Urinary bladder (tissue), 4 donors: ENCODE data around the gene TMEM270. TPM values are rescaled to one million over a fixed set of nuclear protein-coding genes. Genes with fewer than 3 reads are reported as not detected.
"Not testable (repeated sequence)": the region's sequence is repeated elsewhere in the genome, so short reads cannot be mapped to it uniquely, and the experiment has no call there.

Experiments
- DNase-seq: peaks from one replicate; pipeline ENCODE4 v3.0.0-alpha.2; 2015; ENCODE audit errors: extremely low spot score
- H3K27ac ChIP-seq: one replicate; pipeline ENCODE4 v1.5.1; 2013; ENCODE audit warnings: low read depth, mild to moderate bottlenecking, moderate library complexity
- H3K36me3 ChIP-seq: one replicate; pipeline ENCODE4 v1.6.1; 2013; ENCODE audit warnings: mild to moderate bottlenecking, moderate library complexity; ENCODE audit not compliant: insufficient read depth
- H3K4me1 ChIP-seq: one replicate; pipeline ENCODE4 v1.6.1; 2013; ENCODE audit warnings: mild to moderate bottlenecking, moderate library complexity; ENCODE audit not compliant: insufficient read depth
- H3K4me3 ChIP-seq: one replicate; pipeline ENCODE4 v1.5.1; 2013; ENCODE audit warnings: low read depth, low read length
- WGBS: extraction: QIAGEN DNeasy Blood & Tissue Kit; methylation state at CpG from one replicate; pipeline ENCODE4 v1.1.7; 2013; 5-methylcytosine and 5-hydroxymethylcytosine counted together
- polyA plus RNA-seq: library from polyadenylated mRNA; stranded (reverse); fragments of 200-250 nt; gene quantifications from one replicate; pipeline ENCODE4 v1.2.3, GENCODE V29; 2013
- total RNA-seq: library from RNA; depleted of rRNA; stranded (reverse); fragments of >200 nt; gene quantifications from one replicate; pipeline ENCODE4 v1.2.3, GENCODE V29; 2014
- donor health status: healthy with polysubstance abuse.
- donor health status: healthy.

The TMEM270 gene
- total and polyA plus RNA-seq, 2 donors = 0.09 TPM; not detected in 1

DNA sequence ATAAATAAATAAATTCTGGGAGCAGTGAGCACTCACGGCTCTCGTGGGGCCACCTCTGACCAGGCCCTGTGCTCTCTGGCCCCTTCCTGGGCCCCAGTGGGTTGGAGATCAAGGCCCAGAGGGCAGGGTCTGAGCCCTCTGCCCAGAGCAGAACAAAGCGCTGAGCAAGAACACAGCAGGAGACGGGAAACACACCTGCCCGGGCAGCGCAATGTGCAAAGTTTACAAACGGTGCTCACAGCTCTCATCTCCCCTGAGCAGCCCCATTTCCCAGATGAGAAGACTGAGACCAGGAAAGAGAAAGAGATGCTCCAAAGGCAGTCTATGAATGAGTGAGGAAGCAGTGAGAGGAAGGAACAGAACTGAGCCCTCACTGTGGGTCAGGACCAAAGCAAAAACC, 21.7 kb upstream of the TMEM270 start:
- WGBS = 87% methylated on average over 7 of the region's 7 CpGs
- no peak overlapping the region for H3K27ac ChIP-seq

DNA sequence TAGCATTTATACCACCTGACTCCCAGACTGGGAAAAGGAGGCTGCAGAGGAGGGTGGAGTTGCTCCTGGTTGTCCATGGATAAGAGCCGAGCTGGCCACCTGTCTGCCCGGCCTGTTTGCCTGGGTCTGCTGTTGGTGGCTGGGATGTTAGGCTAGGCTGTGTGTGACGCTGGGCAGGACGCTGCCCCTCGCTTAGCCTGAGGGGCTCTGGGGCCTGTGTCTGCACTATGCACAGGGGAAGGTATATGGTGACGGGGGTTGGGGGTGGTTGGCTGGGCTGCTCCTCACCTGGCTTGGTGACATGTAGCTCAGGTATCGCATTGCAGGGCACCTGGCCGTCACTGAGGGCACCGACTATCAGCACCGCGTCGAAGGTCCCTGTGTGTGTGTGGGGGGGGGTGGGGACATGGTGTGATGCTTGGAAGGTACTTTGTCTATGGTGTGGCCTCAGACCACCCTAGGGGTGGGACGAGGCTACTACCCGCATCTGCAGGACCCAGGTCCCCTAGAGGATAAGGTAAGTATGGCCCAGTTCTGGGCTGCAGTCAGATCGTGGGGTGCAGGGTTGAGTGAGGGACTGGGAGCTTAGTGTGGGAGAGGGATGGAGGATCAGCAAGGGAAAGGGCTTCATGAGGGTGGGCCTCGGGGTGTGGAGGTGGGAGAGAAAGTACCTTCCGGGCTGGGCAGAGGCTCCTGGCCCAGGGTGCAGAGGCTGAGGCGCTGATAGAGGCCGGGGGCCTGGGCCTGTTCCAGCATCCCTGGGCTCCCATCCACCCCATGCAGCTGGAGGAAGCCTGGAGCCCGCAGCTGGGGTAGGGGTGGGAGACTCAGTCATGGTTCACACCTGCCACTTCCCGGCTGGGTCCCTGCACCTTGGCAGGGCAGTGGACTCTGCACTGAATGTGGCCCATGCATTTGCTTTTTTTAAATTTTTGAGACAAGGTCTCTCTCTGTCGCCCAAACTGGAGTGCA, 20.9 kb upstream of the TMEM270 start:
- DNase-seq = no peak
- Histone ChIP-seq H3K36me3 (no peaks in the 10 kb centered on the region), H3K4me1 (no peaks in the 10 kb centered on the region), H3K4me3 (no peak overlapping the region), H3K27ac (no peak overlapping the region)
- WGBS = 89% methylated on average over 22 of the region's 22 CpGs

More for the DNA sequence above, 21.7 kb upstream of the TMEM270 start:
- Histone ChIP-seq H3K4me3 (no peak overlapping the region), H3K4me1 (no peaks in the 10 kb centered on the region), H3K36me3 (no peaks in the 10 kb centered on the region)
- DNase-seq = no peak

DNA sequence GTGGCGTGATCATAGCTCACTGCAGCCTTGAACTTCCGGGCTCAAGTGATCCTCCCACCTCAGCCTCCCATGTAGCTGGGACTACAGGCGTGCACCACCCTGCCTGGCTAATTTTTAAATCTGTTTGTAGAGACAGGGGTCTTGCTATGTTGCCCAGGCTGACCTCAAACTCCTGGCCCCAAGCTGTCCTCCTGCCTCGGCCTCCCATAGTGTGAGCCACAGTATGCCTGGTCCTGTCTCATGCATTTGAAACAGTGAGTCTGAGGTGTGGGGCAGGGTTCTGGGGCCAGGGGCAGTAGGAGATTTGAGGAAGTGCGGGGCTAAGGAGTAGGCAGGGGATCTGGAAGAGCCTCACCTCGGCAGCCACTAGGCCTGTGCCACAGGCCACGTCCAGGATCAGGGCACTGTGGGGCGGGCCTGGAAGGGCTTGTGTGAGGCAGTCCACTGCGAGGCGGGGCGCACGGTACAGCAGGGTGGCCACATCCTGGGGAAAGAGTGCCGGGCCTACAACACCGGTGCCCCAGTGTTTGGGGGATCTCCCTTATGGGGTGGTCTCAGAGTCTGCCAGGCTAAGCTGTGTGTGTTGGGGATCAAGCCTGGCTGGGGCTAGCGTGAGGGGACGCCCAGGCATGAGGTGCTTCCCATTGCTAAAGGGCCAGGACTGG, 20.1 kb upstream of the TMEM270 start:
- no peaks in the 10 kb centered on the region for H3K4me1 ChIP-seq
- H3K27ac ChIP-seq = no peak overlapping the region
- H3K36me3 ChIP-seq = no peaks in the 10 kb centered on the region
- WGBS = 95% methylated on average over 16 of the region's 16 CpGs
- H3K4me3 ChIP-seq = no peak overlapping the region
- DNase-seq = no peak

DNA sequence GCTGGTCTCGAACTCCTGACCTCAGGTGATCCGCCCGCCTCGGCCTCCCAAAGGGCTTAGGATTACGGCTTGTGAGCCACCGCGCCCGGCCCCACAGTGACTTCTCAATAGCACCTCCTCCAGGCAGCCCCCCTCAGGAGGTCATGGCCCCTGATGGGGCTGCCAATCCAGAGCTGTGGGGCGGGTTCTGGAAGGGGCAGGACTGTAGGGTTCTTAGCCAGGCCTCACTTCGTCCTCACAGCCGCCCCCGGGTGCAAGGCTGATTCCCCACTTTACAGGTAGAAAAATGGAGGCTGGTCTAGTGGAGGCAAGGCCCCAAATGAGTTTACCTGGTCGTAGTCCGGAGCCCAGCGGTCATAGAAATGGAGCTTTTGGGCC, 19.3 kb upstream of the TMEM270 start:
- WGBS = 47% methylated on average over 15 of the region's 15 CpGs
- Histone ChIP-seq H3K4me1 (no peaks in the 10 kb centered on the region), H3K4me3 (peak overlapping the region; percentile 59), H3K27ac (no peak overlapping the region), H3K36me3 (no peaks in the 10 kb centered on the region)
- DNase-seq = no peak

DNA sequence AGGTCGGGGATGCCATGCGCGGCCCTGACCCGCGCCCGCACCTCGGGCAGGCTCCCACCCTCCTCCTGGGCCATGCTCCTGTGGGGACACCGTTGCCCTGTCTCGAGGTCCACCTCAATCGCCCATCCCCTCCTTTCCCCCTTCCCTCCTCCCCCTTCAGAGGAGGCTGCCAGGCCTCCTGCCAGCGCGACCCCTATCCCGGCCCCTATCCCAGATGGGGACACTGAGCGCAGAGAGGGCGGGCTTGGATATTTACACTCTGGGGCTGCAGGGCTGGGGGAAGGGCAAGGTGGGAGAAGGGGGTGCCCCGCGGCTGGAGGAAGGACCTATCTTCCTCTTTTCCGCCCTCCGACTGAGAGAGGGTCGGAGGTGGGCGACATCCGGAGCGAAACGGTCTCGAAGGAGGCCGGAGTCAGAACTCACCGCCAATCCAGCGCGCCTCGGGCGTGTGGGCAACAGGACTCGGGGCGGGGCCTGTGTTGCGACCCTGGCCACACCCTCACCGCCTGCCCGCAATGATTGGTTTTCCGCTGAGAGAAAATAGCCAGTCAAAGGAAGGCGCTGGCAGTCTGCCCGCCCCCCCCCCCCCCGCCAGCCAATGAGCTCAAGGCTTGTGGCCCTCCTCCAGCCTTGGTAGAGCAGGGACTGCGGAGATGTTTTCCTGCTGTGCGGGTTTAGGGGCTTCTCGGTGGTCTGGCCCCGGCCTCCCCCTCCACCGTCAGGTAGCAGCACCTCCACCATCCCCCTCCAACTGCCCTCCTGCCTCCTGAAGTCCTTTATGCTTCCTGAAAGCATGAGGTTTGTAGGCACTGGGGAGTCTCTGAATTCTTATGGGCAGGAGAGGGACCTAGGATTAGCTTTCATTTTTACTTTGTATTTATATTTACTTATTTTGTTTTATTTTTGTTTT, 18.6 kb upstream of the TMEM270 start, which contains the start of gene METTL27:
Gene METTL27 (minus strand): TSS at position 450 of the 910 bp plus-strand sequence. CDS start 376 bp downstream, at position 74.
- WGBS = 3% methylated on average over 44 of the region's 45 CpGs
- Histone ChIP-seq H3K4me3 (peak within 1 kb of the TSS; percentile 59), H3K36me3 (no peaks in the 10 kb centered on the region), H3K27ac (peak within 1 kb of the TSS; percentile 66), H3K4me1 (no peaks in the 10 kb centered on the region)
- DNase-seq = peak; percentile 87

DNA sequence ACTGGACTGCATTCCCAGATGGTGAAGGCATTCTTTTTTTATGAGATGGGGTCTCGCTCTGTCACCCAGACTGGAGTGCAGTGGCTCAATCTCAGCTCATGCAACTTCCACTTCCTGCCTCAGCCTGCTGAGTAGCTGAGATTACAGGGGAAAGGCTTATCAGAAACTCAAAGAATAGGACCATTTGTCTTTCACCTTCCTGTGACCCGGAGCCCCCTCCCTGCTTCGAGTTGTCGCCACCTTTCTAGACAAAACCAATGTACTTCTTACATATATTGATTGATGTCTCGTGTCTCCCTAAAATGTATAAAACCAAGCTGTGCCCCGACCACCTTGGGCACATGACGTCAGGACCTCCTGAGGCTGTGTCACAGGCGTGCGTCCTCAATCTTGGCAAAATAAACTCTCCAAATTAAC, 16.8 kb upstream of the TMEM270 start:
- 35% methylated on average over 9 of the region's 9 CpGs for WGBS
- Histone ChIP-seq H3K27ac (no peak overlapping the region), H3K36me3 (no peaks in the 10 kb centered on the region), H3K4me3 (no peak overlapping the region), H3K4me1 (no peaks in the 10 kb centered on the region)
- DNase-seq = no peak

DNA sequence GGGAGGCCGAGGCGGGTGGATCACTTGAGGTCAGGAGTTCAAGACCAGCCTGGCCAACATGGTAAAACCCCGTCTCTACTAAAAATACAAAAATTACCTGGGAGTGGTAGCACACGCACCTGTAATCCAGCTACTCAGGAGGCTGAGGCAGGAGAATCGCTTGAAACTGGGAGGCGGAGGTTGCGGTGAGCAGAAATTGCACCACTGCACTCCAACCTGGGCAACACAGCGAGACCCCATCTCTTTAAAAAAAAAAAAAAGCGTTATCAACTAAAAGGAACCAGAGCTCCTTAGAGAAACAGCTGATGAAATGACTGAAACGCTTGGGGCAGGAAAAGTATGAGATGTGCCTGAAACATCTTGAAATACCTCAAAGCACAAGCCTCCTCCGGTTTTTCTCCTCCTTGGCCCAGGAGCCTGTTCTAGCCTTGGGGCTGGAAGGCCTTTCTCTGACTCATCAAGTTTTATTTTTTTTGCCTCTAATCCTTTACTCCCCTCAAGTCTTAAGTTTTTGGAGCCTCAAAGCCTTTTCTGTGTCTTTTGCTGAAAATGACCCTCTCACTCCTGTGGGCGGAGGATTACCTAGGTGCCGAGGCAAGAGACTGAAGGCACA, 16.0 kb upstream of the TMEM270 start:
- no peak overlapping the region for H3K27ac ChIP-seq
- H3K4me3 ChIP-seq = no peak overlapping the region
- 79% methylated on average over 13 of the region's 13 CpGs for WGBS
- DNase-seq = no peak
- H3K36me3 ChIP-seq = no peaks in the 10 kb centered on the region
- no peaks in the 10 kb centered on the region for H3K4me1 ChIP-seq

DNA sequence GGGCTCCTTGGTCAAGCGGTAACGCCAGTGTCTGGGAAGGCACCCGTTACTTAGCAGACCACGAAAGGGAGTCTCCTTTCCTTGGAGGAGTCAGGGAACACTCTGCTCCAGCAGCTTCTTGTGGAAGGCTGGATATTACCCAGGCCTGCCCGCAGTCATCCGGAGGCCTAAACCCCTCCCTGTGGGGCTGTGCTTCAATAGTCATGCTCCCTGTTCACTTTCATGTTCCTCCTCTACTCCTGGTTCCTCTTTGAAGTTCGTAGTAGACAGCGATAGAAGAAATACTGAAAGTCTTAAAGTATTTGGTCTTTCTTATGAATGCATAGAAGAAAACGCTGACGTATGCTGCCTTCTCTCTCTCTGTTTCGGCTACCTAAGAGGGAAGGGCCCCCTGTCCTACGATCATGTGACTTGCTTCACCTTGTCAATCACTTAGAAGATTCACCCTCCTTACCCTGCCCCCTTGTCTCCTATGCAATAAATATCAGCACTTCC, 15.2 kb upstream of the TMEM270 start:
- WGBS = 65% methylated on average over 12 of the region's 12 CpGs
- H3K36me3 ChIP-seq, H3K4me1 ChIP-seq, H3K27ac ChIP-seq, DNase-seq, H3K4me3 ChIP-seq: not testable (repeated sequence)

DNA sequence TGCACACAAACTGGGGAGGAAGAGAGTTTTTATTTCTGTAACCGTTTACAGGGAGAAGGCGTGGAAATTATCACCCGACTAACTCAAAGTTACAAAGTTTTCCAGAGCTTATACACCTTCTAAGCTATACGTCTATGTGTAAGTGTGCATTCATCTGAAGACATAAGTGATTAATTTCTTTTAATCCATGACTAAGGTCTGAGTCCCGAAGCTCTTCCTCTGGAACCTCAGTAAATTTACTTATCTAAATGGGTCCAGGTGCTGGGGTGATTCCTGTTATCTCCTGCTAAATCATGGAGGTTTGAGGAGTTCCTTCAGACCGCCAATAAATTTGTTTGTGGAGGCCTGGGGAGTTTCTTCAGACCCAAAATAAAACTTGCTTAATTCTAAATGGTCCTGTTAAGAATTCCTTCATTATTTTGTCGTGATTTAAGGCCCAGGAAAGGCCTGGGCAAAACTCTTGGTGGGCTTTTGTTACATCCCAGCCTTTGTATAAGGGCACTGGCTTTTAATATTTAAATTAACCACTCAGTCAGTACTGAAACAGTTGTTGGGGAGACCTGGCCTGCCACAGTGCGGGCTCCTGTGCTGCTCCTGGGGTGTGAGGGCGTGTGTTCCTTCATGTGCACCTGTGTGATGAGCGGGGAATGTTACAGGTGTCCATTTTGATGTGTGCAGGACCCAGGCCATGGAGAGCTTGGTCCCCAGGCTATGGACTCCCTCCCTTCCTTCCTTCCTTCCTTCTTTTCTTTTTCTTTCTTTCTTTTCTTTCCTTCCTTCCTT, 12.8 kb upstream of the TMEM270 start:
- H3K36me3 ChIP-seq = no peaks in the 10 kb centered on the region
- H3K27ac ChIP-seq = no peak overlapping the region
- 92% methylated on average over 10 of the region's 10 CpGs for WGBS
- H3K4me3 ChIP-seq = no peak overlapping the region
- no peaks in the 10 kb centered on the region for H3K4me1 ChIP-seq
- no peak for DNase-seq

DNA sequence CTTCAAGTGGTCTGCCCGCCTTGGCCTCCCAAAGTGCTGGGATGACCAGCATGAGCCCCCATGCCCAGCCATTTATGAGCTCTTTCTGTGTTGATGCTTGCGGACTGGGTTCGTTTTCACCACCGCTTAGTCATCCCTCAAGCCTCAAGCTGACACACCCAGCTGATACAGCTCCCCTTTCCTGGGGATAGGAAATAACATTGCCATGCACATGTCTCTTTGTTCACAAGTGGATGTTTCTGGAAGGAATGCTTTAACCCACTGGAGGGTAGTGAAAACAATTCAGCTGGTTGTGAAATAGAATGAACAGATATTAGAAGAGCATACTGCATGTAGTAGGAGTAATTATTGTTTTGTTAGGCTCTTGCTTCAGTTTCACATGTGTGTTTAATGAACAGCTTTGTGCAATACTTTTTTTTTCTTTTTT, 10.2 kb upstream of the TMEM270 start:
- 49% methylated on average over 4 of the region's 4 CpGs for WGBS
- H3K36me3 ChIP-seq = no peaks in the 10 kb centered on the region
- no peak for DNase-seq

DNA sequence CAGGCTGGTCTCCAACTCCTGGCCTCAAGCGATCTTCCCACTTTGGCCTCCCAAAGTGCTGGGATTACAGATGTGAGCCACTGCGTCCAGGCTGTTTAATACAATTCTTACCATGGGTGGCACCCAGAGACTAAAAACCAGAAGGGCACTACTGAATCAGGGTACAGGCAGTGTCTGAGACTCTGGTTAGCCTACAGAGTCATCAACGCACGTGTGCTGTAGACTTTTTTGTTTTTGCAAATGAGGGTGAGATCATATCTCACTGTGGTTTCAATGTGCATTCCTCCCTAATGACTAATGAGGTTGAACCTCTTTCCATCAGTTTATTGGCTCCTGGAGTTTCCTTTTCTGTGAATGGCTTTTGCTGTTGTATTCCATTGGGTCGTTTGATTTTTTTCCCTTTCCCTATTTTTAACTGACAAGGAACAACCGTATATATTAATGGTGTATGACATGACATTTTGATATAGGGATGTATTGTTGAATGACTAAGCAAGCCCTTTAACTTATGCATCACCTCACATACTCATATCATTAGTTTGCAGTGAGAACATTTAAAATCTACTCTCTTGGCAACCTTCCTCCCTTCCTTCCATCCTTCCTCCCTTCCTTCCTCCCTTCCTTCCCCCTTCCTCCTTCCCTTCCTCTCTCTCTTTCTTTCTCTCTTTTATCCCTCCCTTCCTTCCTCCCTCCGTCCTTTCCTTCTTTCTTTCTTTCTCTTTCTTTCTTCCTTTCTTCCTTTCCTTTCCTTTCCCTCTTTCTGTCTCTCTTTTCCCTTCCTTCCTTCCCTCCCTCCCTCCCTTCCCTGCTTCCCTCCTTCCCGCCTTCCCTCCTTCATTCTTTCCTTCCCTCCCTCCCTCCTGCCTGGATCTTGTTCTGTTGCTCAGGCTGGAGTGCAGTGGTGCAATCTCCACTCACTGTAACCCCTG, 9.3 kb upstream of the TMEM270 start:
- no peaks in the 10 kb centered on the region for H3K36me3 ChIP-seq
- no peak overlapping the region for H3K4me3 ChIP-seq
- 44% methylated on average over 8 of the region's 8 CpGs for WGBS
- H3K4me1 ChIP-seq = peaks cover 1% of the 10 kb centered on the region
- peak; percentile 70 for DNase-seq
- H3K27ac ChIP-seq = peak overlapping the region; percentile 28

More for the DNA sequence above, 10.2 kb upstream of the TMEM270 start:
- Histone ChIP-seq H3K4me1 (peaks cover 1% of the 10 kb centered on the region), H3K4me3 (no peak overlapping the region), H3K27ac (no peak overlapping the region)
